Measurements from ENCODE around the gene HBQ1.
"Not testable (repeated sequence)": the region's sequence is repeated elsewhere in the genome, so short reads cannot be mapped to it uniquely, and the experiment has no call there.

HBQ1 gene

DNA sequence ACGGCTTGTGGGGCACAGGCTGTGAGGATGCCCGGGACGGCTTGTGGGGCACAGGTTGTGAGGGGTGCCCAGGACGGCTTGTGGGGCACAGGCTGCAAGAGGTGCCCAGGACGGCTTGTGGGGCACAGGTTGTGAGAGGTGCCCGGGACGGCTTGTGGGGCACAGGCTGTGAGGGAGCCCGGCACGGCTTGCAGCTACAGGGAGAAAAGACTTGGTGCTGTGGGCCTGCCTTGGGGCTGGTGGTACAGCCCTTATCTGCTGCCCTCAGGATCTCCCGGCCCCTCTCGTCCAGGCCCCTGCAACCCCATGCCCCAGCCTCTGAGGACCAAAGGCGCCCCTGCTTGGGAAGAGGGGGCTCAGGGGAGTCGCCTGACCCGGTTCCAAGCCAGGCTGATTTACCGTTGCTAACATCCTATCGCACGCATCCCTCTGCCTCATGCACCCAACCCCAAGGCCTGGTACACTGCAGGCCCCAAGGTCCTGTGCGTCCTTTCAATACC lies 19.5 kb upstream of the HBQ1 start:
- DNase-seq (ENCODE audit: low read depth, low spot score): no peak

DNA sequence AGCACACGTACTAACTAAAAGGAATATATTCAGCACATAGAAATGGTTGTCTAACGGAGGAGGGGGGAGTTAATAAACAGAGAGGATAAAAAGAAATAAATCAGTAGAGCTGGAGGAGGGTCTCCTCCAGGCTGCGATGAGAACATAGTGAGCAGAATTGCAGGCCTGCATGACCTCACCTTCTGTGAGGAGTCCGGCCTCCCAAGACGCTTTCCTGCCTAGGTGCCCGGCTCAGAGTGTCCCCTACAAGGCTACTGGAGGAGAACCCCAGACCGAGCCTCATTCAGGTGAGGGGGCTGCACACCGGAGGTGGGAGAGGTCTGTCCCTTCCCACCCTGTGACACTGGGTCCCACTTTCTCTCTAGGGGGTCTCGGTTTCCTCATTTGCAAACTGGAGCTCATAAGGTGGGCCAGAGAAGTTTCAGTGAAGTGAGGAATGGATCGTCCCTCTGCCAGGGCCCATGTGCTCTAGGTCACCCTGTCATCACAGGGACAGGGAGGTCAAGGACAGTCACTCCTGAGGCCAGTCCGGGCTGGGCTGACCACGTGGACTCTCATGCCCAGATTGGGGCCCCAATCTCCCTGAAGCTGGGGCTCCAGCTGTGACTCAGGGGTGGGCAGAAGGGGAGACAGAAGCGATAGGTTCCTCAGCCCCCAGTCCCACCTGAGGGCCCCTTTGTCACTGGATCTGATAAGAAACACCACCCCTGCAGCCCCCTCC lies 17.8 kb upstream of the HBQ1 start:
- DNase-seq (ENCODE audit: low read depth, low spot score): no peak

DNA sequence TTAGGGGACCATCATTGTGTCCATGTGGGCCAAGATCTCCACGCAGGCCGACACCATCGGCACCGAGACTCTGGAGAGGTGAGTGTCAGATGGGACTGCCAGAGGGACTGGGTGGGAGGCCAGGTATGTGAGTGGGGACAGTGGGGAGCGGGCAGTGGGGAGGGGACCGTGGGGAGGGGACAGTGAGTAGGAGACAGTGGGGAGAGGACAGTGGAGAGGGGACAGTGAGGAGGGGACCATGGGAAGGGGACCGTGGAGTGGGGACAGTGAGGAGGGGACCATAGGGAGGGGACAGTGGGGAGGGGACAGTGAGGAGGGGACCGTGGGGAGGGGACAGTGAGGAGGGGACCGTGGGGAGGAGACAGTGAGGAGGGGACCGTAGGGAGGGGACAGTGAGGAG lies 17.1 kb upstream of the HBQ1 start:
- DNase-seq (ENCODE audit: low read depth, low spot score): not testable (repeated sequence)

DNA sequence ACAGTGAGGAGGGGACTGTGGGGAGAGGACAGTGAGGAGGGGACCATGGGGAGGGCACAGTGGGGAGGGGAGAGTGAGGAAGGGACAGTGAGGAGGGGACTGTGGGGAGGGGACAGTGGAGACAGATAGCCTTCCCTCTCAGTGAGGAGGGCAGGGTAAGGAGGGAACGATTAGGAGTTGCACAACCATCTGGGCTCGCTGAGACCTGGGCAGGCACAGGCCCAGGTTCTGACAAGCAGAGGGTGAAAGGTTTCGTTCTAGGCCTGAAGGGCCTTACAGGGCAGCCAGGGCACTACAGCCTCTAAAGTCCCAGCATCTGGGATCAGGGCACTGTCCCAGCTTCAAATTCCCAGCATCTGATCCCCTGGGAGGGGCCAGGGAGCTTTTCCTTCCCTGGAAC lies 16.6 kb upstream of the HBQ1 start:
- not testable (repeated sequence) for DNase-seq (ENCODE audit: low read depth, low spot score)

DNA sequence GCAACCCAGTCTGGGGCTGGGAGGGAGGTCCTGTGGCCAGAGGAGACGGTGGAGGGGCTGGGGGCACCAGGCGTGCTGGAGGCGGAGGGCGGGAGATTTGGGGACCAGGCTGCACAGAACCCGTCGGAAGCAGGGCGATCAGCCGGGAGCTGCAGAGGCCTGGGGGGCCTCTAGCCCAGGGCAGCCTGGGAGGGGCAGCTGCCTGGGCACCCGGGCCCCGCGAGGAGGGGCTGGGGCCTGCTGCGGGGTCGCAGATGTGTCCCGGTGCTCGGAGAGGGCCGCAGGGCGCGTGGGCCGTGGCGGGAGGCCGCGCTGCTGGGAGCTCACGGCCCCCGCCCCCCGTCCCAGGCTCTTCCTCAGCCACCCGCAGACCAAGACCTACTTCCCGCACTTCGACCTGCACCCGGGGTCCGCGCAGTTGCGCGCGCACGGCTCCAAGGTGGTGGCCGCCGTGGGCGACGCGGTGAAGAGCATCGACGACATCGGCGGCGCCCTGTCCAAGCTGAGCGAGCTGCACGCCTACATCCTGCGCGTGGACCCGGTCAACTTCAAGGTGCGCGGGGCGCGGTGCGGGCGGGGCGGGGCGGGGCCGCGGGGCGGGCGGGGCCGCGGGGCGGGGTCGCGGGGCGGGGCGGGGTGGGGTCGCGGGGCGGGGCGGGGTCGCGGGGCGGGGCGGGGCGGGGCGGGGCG lies 16.0 kb upstream of the HBQ1 start:
- not testable (repeated sequence) for DNase-seq (ENCODE audit: low read depth, low spot score)

DNA sequence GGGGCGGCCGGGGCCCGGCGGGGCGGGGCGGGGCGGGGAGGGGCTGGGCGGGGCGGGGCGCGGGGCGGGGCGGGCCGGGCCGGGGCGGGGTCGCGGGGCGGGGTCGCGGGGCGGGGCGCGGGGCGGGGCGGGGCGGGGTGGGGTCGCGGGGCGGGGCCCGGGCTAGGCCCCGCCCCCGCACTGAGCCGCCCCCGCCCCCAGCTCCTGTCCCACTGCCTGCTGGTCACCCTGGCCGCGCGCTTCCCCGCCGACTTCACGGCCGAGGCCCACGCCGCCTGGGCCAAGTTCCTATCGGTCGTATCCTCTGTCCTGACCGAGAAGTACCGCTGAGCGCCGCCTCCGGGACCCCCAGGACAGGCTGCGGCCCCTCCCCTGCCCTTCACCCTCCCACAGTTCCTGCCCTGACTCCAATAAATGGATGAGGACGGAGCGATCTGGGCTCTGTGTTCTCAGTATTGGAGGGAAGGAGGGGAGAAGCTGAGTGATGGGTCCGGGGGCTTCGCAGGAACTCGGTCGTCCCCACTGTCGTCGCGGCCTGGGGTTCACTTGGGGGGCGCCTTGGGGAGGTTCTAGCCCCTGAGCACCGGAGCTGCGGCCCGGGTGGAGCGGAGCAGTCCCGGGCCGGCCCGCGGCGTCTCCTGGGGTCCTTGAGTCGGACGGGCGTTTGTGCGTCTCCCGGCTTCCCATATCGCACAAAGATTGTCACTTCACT lies 15.3 kb upstream of the HBQ1 start:
- no peak for DNase-seq (ENCODE audit: low read depth, low spot score)

DNA sequence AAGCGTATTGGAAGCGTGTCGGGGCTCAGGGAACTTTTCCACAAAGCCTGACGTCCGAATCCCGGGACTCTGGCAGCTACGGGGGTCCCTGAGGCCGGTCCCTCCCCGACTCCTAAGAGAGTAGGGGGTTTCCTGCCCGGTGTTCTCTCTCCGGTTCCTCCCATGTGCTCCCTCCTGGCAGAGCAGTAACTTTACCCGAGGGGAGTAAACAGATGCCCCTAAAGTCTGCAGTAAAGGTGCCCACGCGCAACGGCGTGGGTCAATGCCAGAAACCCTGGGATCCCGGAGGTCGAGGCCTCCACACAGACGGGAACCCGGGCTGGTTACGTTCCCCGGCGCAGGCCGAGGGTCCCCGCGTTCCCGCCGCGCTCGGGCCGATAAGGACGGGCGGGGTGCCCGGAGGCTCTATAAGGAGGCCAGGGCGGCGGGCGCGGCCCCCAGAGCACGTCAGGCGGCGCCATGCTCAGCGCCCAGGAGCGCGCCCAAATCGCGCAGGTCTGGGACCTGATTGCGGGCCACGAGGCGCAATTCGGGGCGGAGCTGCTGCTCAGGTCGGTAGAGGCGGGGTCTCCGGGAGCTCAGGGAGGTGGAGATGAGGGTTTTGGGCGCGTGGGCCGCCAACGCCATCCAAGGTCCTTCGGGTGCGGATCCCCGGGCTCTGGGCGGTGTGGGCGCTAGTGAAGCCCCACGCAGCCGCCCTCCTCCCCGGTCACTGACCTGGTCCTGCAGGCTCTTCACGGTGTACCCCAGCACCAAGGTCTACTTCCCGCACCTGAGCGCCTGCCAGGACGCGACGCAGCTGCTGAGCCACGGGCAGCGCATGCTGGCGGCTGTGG lies 14.5 kb upstream of the HBQ1 start, which contains the start of gene HBM:
TSS of gene HBM (plus strand) at position 440 of the 836 bp plus-strand sequence. CDS start at position 460, 20 bp downstream.
- DNase-seq (ENCODE audit: low read depth, low spot score): no peak

DNA sequence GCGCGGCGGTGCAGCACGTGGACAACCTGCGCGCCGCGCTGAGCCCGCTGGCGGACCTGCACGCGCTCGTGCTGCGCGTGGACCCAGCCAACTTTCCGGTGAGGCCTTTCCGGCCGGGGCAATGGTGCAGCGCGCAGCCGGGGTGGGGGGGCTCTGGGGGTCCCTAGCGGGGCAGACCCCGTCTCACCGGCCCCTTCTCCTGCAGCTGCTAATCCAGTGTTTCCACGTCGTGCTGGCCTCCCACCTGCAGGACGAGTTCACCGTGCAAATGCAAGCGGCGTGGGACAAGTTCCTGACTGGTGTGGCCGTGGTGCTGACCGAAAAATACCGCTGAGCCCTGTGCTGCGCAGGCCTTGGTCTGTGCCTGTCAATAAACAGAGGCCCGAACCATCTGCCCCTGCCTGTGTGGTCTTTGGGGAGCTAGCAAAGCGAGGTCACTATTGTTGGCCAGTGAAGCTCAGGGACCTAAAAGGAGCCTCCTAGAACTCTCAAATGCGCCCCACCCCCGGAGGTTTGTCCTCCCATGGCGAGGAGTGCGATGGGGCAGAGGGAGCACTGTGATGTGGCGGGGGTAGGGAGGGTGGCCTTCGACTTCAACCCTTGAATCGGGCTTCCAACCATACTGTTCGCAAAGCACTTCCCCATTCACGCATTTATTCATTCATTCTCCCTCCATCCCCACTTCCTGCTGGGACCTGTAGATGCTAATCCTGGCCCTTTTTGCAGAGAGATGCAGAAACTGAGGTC lies 13.7 kb upstream of the HBQ1 start:
- DNase-seq (ENCODE audit: low read depth, low spot score): no peak

DNA sequence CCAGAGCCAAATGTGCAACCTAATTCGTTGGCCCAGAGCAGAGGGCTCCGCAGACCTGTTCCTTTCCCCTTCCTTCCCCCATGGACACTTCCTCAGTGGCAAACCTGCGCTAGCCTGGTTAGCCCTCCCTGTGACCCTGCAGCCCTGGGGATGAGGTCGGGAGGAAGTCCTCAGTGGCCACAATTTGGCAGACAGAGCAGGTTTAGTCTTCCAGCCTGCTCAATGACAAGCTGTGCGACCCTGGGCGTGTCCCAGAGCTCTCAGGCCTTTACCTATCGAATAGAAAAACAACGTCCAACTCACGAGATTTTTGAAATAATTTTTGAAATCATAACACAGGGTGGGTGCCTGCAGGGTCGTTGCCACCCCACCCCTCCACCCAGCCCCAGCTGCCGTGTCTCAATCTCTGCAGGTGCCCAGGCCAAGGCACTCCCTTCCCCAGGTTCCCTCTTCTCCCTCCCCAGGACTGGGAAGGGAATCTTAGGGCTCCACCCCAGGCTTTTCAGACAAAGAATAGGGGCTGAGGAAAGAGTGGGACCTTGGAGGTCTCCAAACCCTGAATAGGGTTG lies 13.1 kb upstream of the HBQ1 start:
- DNase-seq (ENCODE audit: low read depth, low spot score): no peak

DNA sequence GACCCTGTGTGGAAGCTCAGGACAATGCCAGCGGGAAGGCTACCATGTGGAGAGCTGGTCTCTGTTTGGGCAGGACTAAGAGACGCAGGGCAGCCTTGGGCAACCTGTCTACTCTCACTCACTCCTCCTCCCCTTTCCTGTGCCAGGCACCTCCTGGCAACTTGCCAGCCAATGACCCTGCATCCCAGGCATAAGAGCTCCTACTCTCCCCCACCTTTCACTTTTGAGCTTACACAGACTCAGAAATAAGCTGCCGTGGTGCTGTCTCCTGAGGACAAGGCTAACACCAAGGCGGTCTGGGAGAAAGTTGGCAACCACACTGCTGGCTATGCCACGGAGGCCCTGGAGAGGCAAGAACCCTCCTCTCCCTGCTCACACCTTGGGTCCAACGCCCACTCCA lies 11.8 kb upstream of the HBQ1 start:
- no peak for DNase-seq (ENCODE audit: low read depth, low spot score)

DNA sequence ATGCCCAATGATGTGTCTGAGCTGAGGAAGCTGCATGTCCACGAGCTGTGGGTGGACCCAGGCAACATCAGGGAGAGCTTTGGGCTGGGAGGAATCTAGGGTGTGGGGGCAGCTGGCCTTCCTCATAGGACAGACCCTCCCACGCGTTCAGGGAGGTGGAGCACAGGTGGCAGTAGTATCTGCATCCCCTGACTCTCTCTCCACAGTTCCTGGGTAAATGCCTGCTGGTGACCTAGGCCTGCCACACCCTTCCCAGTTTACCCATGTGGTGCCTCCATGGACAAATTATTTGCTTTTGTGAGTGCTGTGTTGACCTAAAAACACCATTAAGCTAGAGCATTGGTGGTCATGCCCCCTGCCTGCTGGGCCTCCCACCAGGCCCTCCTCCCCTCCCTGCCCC lies 11.2 kb upstream of the HBQ1 start:
- no peak for DNase-seq (ENCODE audit: low read depth, low spot score)

DNA sequence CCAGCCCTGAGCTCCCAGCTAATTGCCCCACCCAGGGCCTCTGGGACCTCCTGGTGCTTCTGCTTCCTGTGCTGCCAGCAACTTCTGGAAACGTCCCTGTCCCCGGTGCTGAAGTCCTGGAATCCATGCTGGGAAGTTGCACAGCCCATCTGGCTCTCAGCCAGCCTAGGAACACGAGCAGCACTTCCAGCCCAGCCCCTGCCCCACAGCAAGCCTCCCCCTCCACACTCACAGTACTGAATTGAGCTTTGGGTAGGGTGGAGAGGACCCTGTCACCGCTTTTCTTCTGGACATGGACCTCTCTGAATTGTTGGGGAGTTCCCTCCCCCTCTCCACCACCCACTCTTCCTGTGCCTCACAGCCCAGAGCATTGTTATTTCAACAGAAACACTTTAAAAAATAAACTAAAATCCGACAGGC lies 10.2 kb upstream of the HBQ1 start:
- not testable (repeated sequence) for DNase-seq (ENCODE audit: low read depth, low spot score)

DNA sequence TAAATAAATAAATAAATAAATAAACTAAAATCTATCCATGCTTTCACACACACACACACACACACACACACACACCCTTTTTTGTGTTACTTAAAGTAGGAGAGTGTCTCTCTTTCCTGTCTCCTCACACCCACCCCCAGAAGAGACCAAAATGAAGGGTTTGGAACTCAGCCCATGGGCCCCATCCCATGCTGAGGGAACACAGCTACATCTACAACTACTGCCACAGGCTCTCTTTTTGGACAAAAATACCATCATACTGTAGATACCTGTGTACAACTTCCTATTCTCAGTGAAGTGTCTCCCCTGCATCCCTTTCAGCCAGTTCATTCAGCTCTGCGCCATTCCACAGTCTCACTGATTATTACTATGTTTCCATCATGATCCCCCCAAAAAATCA lies 9.5 kb upstream of the HBQ1 start:
- DNase-seq (ENCODE audit: low read depth, low spot score): no peak

DNA sequence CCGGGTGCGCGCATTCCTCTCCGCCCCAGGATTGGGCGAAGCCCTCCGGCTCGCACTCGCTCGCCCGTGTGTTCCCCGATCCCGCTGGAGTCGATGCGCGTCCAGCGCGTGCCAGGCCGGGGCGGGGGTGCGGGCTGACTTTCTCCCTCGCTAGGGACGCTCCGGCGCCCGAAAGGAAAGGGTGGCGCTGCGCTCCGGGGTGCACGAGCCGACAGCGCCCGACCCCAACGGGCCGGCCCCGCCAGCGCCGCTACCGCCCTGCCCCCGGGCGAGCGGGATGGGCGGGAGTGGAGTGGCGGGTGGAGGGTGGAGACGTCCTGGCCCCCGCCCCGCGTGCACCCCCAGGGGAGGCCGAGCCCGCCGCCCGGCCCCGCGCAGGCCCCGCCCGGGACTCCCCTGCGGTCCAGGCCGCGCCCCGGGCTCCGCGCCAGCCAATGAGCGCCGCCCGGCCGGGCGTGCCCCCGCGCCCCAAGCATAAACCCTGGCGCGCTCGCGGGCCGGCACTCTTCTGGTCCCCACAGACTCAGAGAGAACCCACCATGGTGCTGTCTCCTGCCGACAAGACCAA lies 7.8 kb upstream of the HBQ1 start, which contains the start of gene HBA2:
TSS of gene HBA2 (plus strand) at position 503 of the 568 bp plus-strand sequence. CDS start at position 540, 37 bp downstream.
- not testable (repeated sequence) for DNase-seq (ENCODE audit: low read depth, low spot score)

DNA sequence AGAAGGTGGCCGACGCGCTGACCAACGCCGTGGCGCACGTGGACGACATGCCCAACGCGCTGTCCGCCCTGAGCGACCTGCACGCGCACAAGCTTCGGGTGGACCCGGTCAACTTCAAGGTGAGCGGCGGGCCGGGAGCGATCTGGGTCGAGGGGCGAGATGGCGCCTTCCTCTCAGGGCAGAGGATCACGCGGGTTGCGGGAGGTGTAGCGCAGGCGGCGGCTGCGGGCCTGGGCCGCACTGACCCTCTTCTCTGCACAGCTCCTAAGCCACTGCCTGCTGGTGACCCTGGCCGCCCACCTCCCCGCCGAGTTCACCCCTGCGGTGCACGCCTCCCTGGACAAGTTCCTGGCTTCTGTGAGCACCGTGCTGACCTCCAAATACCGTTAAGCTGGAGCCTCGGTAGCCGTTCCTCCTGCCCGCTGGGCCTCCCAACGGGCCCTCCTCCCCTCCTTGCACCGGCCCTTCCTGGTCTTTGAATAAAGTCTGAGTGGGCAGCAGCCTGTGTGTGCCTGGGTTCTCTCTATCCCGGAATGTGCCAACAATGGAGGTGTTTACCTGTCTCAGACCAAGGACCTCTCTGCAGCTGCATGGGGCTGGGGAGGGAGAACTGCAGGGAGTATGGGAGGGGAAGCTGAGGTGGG lies 6.9 kb upstream of the HBQ1 start:
- DNase-seq (ENCODE audit: low read depth, low spot score): not testable (repeated sequence)

DNA sequence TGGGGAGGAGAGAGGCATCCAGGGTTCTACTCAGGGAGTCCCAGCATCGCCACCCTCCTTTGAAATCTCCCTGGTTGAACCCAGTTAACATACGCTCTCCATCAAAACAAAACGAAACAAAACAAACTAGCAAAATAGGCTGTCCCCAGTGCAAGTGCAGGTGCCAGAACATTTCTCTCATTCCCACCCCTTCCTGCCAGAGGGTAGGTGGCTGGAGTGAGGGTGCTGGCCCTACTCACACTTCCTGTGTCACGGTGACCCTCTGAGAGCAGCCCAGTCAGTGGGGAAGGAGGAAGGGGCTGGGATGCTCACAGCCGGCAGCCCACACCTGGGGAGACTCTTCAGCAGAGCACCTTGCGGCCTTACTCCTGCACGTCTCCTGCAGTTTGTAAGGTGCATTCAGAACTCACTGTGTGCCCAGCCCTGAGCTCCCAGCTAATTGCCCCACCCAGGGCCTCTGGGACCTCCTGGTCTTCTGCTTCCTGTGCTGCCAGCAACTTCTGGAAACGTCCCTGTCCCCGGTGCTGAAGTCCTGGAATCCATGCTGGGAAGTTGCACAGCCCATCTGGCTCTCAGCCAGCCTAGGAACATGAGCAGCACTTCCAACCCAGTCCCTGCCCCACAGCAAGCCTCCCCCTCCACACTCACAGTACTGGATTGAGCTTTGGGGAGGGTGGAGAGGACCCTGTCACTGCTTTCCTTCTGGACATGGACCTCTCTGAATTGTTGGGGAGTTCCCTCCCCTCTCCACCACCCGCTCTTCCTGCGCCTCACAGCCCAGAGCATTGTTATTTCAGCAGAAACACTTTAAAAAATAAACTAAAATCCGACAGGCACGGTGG lies 6.1 kb upstream of the HBQ1 start:
- DNase-seq (ENCODE audit: low read depth, low spot score): not testable (repeated sequence)

DNA sequence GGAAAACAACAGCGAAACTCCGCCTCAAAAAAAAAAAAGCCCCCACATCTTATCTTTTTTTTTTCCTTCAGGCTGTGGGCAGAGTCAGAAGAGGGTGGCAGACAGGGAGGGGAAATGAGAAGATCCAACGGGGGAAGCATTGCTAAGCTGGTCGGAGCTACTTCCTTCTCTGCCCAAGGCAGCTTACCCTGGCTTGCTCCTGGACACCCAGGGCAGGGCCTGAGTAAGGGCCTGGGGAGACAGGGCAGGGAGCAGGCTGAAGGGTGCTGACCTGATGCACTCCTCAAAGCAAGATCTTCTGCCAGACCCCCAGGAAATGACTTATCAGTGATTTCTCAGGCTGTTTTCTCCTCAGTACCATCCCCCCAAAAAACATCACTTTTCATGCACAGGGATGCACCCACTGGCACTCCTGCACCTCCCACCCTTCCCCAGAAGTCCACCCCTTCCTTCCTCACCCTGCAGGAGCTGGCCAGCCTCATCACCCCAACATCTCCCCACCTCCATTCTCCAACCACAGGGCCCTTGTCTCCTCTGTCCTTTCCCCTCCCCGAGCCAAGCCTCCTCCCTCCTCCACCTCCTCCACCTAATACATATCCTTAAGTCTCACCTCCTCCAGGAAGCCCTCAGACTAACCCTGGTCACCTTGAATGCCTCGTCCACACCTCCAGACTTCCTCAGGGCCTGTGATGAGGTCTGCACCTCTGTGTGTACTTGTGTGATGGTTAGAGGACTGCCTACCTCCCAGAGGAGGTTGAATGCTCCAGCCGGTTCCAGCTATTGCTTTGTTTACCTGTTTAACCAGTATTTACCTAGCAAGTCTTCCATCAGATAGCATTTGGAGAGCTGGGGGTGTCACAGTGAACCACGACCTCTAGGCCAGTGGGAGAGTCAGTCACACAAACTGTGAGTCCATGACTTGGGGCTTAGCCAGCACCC lies 5.0 kb upstream of the HBQ1 start:
- no peak for DNase-seq (ENCODE audit: low read depth, low spot score)
